ENCODE measurements around the gene TCF7L1. TPM values are rescaled to one million over a fixed set of nuclear protein-coding genes. Genes with fewer than 3 reads are reported as not detected.

Gene TCF7L1
- total and polyA plus RNA-seq, 9 of the 15 experiments (the other 6 are each of a cell fraction or from before 2014, with no cell fraction given): 0.03 to 0.11 (median 0.07) TPM; not detected in 5

DNA sequence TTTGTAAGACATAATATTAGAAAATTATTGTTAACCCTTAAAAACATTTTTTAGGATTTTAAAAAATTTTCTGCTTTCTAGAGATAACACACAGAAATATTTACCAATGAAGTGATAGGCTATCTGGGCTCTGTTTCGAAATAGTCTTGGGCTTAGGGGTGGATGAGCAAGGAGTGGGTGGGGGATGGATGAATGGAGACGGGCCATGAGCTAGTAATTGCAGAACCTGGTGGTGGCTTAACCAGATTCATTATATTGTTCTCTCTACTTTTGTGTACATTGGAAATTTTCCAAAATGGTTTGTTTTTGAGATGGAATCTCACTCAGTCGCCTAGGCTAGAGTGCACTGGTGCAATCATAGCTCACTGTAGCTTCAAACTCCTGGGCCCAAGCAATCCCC lies 89.6 kb downstream of the TCF7L1 start (continued):
- TF ChIP-seq CEBPG (CRISPR knock-in tag; IDR thresholded peaks at IDR 0.05) (no peak), CEBPG (tag; conservative IDR thresholded peaks at IDR 0.05 in 1 of 2, IDR thresholded peaks at IDR 0.05 in 1 of 2) (no peak), TCF3 (CRISPR knock-in tag; IDR thresholded peaks at IDR 0.05) (no peak), U2AF2 (optimal IDR thresholded peaks at IDR 0.05; ENCODE audit: low read depth, low read length) (no peak)

DNA sequence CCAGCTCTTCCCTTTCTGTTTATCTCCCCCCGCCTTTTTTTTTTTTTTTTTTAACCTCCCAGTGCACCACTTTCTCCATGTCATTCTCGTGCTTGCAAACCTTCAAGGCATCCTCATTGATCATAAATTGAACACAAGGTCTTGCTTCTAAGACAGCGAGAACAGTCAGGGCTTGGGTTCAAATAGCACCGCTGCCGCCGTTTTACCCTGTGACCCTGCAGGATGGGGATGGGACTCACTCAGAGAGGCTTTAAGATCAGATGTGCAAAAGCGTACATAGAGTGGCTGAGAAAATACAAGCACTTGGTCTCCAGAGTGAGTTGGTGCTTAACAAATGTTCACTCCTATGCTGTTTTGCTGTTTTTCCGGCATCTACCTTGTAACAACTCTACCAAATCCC lies 93.6 kb downstream of the TCF7L1 start:
- H3K4me2 ChIP-seq (ENCODE audit: insufficient read depth, low read length): no peak overlapping the region
- H3K4me1 ChIP-seq (replicated peaks in 1 of 2; ENCODE audit: control insufficient read depth in 2 of 2, insufficient read depth in 2 of 2, low read length in 2 of 2): no peaks in the 10 kb centered on the region
- no peak for ATAC-seq
- no peak for DNase-seq (ENCODE audit: extremely low read depth in 1 of 4, low spot score in 3 of 4)
- H3K9ac ChIP-seq (ENCODE audit: insufficient read depth in 1 of 2, low read depth in 2 of 2, low read length in 2 of 2): no peak overlapping the region
- H3K27me3 ChIP-seq (ENCODE audit: control insufficient read depth in 2 of 2, insufficient read depth in 2 of 2, low read length in 2 of 2): peaks cover 10 to 31% of the 10 kb centered on the region in 2 experiments; a peak in 4 of 5 replicates
- ChIA-PET POLR2A (interaction anchor here (1.0 kb wide), 1 partner anchor 9 kb away, joined by 3 read pairs; no protein-coding TSS in a partner anchor), CTCF (ENCODE audit: low intra/inter-chr PET ratio) (no interaction called here)
- 2% methylated on average over 8 of the region's 8 CpGs for WGBS (ENCODE audit: insufficient coverage, low coverage, missing lambda C conversion rate)
- no peaks in the 10 kb centered on the region for H3K79me2 ChIP-seq (ENCODE audit: control insufficient read depth, insufficient read depth, low read length)
- H4K20me1 ChIP-seq (replicated peaks; ENCODE audit: control insufficient read depth, insufficient read depth, low read length): no peaks in the 10 kb centered on the region
- no TSS peak for BruUV-seq (replicated peaks)
- H2AFZ ChIP-seq (ENCODE audit: low read depth, low read length): no peak overlapping the region
- in situ Hi-C loops (cut with MboI): no loop called here
- H3K27ac ChIP-seq (ENCODE audit: extremely low read depth, low read depth, low read length): no peak overlapping the region
- H3K9me1 ChIP-seq (ENCODE audit: control insufficient read depth, insufficient read depth, low read length): no peaks in the 10 kb centered on the region
- intact Hi-C loops (cut with micrococcal nuclease): no loop called here
- no peaks in the 10 kb centered on the region for H3K36me3 ChIP-seq (ENCODE audit: control insufficient read depth, insufficient read depth, low read length)
- no peaks in the 10 kb centered on the region for H3K9me3 ChIP-seq (replicated peaks; ENCODE audit: control insufficient read depth, insufficient read depth, low read depth, low read length)
- no peak for FAIRE-seq
- no peak overlapping the region for H3K4me3 ChIP-seq
- TF ChIP-seq, protein P1, sequence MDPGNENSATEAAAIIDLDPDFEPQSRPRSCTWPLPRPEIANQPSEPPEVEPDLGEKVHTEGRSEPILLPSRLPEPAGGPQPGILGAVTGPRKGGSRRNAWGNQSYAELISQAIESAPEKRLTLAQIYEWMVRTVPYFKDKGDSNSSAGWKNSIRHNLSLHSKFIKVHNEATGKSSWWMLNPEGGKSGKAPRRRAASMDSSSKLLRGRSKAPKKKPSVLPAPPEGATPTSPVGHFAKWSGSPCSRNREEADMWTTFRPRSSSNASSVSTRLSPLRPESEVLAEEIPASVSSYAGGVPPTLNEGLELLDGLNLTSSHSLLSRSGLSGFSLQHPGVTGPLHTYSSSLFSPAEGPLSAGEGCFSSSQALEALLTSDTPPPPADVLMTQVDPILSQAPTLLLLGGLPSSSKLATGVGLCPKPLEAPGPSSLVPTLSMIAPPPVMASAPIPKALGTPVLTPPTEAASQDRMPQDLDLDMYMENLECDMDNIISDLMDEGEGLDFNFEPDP (CRISPR knock-in tag; IDR thresholded peaks at IDR 0.05): no peak
- TF ChIP-seq MAFK (IDR thresholded peaks at IDR 0.05; ENCODE audit: low read length): no peak
- TF ChIP-seq, protein P2, sequence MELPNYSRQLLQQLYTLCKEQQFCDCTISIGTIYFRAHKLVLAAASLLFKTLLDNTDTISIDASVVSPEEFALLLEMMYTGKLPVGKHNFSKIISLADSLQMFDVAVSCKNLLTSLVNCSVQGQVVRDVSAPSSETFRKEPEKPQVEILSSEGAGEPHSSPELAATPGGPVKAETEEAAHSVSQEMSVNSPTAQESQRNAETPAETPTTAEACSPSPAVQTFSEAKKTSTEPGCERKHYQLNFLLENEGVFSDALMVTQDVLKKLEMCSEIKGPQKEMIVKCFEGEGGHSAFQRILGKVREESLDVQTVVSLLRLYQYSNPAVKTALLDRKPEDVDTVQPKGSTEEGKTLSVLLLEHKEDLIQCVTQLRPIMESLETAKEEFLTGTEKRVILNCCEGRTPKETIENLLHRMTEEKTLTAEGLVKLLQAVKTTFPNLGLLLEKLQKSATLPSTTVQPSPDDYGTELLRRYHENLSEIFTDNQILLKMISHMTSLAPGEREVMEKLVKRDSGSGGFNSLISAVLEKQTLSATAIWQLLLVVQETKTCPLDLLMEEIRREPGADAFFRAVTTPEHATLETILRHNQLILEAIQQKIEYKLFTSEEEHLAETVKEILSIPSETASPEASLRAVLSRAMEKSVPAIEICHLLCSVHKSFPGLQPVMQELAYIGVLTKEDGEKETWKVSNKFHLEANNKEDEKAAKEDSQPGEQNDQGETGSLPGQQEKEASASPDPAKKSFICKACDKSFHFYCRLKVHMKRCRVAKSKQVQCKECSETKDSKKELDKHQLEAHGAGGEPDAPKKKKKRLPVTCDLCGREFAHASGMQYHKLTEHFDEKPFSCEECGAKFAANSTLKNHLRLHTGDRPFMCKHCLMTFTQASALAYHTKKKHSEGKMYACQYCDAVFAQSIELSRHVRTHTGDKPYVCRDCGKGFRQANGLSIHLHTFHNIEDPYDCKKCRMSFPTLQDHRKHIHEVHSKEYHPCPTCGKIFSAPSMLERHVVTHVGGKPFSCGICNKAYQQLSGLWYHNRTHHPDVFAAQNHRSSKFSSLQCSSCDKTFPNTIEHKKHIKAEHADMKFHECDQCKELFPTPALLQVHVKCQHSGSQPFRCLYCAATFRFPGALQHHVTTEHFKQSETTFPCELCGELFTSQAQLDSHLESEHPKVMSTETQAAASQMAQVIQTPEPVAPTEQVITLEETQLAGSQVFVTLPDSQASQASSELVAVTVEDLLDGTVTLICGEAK (IDR thresholded peaks at IDR 0.05): no peak
- TF ChIP-seq, protein P2 (CRISPR knock-in tag; IDR thresholded peaks at IDR 0.05): no peak
- TF ChIP-seq ZNF146 (CRISPR knock-in tag; IDR thresholded peaks at IDR 0.05; ENCODE audit: unreplicated experiment): no peak
- no peak for TF ChIP-seq XRCC5 (IDR thresholded peaks at IDR 0.05; ENCODE audit: low read depth, low read length)
- no peak for TF ChIP-seq ZNF184 (CRISPR knock-in tag; IDR thresholded peaks at IDR 0.05)
- no peak for TF ChIP-seq ELF4 (CRISPR knock-in tag; IDR thresholded peaks at IDR 0.05)
- TF ChIP-seq ZFP36 (IDR thresholded peaks at IDR 0.05; ENCODE audit: low read depth, low read length, partially characterized antibody): no peak

Measured in K562 (cell line).